ENCODE measurements around the gene KATNA1.
"Not testable (repeated sequence)": the region's sequence is repeated elsewhere in the genome, so short reads cannot be mapped to it uniquely, and the experiment has no call there.

The KATNA1 gene

DNA sequence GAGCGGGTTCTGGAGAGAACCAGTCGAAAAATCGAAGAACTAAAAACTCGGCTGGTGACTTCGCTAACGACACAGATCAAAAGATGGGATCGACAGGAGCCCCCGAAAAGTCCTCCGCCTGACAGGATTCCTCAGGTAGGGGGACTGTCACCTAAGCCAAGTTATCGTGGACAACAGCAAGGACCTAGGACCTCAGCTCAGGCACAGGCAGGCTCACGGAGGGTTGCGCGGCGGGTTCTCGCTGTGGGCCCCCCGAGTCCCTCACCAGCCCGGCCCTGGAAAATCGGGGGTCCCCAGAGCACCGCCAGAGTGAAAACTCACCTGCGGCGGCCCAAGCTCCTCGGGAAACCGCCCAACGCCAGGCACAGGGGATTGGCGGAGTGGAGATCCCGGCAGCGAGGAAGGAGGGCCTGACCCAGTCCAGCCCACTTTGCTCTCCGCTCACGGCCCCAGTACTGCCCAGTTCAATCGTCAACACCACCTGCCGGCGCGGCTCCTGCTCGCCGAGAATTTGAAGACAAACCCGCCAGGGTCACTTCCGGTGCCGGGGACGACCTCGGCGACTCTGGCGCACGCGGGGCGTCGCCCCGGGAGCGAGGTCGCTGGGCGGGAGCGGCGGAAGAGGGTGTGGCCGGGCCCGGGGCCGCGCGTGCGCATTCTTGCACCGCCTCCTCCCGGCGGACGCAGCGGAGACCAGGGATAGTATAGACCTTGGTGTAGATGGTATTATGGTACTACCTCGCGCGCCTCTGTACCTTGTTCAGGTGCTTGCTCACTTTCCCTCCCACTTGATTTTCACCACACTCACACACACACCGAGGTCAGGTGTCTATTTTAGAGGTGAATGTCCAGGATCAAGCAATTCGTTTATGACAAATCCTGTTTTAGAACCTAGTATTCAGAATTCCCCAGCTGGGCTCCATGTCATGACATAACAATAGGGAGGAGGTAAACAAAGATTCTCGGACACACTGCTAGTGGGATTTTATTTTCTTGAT, at the start of gene KATNA1:
Gene KATNA1, minus strand, starts transcription at position 567 of the 998 bp plus-strand sequence. CDS start 10,167 bp downstream, outside the sequence.
- TF ChIP-seq POLR2AphosphoS5 (IDR thresholded peaks at IDR 0.05; ENCODE audit: borderline replicate concordance, low read depth, low read length) = peak; percentile 88
- TF ChIP-seq EZH2 (IDR thresholded peaks at IDR 0.05) = no peak
- peak; percentile 55 for TF ChIP-seq FOXP2 (optimal IDR thresholded peaks at IDR 0.05; ENCODE audit: control extremely low read depth, extremely low read length, insufficient read depth)
- no peak for DNase-seq (ENCODE audit: low read depth, low spot score)
- no peaks in the 10 kb centered on the region for H3K9me3 ChIP-seq (ENCODE audit: low read depth, low read length)
- H3K36me3 ChIP-seq (ENCODE audit: insufficient read depth, low read length) = no peaks in the 10 kb centered on the region
- 0 out of 2 replicates have a peak within 1 kb of the TSS, but pooled peaks have one; percentile 16 for H3K27ac ChIP-seq
- peak within 1 kb of the TSS; percentile 78 for H3K9ac ChIP-seq (ENCODE audit: insufficient read length)
- peak within 1 kb of the TSS; percentile 92 for H3K4me3 ChIP-seq

DNA sequence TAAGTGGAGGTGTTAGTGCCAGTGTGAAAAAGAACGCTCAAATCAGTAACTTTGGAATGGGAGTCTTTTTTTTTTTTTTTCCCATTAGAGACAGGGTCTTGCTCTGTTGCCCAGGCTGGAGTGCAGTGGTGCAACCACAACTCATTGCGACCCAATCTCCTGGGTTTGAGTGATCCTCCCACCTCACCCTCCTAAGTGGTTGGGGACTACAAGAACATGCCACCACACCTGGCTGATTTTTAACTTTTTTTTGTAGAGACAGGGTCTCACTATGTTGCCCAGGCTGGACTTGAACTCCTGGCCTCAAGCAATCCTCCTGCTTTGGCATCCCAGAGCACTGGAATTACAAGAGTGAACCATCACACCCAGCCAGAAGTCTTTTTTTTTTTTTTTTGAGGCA, 49.7 kb upstream of the KATNA1 start:
- Histone ChIP-seq H3K9ac (ENCODE audit: insufficient read length) (no peak overlapping the region), H3K4me3 (no peak overlapping the region), H3K27ac (no peak overlapping the region), H3K9me3 (ENCODE audit: low read depth, low read length) (no peaks in the 10 kb centered on the region), H3K36me3 (ENCODE audit: insufficient read depth, low read length) (peaks cover 58% of the 10 kb centered on the region)
- TF ChIP-seq POLR2AphosphoS5 (IDR thresholded peaks at IDR 0.05; ENCODE audit: borderline replicate concordance, low read depth, low read length) (no peak), FOXP2 (optimal IDR thresholded peaks at IDR 0.05; ENCODE audit: control extremely low read depth, extremely low read length, insufficient read depth) (no peak), EZH2 (IDR thresholded peaks at IDR 0.05) (no peak)
- DNase-seq (ENCODE audit: low read depth, low spot score) = no peak

DNA sequence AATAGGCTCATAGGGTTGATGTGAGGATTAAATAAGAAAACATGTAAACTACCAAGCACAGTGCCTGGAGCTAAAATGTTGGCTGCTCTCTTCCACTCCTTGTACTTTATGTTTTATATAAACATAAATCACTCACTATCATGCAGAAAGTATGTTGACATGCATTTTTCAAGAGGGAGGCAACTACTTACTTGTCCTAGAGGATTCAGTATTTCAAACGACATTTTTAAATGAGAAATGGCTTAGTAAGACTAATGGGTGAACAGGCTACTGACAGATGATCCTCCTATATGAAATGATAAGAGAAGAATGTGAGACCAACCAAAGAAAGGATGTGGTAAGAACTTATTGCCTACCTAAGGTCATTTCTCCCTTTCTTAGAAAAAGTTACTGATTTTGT, 48.4 kb upstream of the KATNA1 start:
- H3K9ac ChIP-seq (ENCODE audit: insufficient read length) = no peak overlapping the region
- H3K27ac ChIP-seq = no peak overlapping the region
- H3K36me3 ChIP-seq (ENCODE audit: insufficient read depth, low read length) = peaks cover 63% of the 10 kb centered on the region
- TF ChIP-seq POLR2AphosphoS5 (IDR thresholded peaks at IDR 0.05; ENCODE audit: borderline replicate concordance, low read depth, low read length) = no peak
- no peak for TF ChIP-seq FOXP2 (optimal IDR thresholded peaks at IDR 0.05; ENCODE audit: control extremely low read depth, extremely low read length, insufficient read depth)
- TF ChIP-seq EZH2 (IDR thresholded peaks at IDR 0.05) = no peak
- no peak for DNase-seq (ENCODE audit: low read depth, low spot score)
- H3K9me3 ChIP-seq (ENCODE audit: low read depth, low read length) = no peaks in the 10 kb centered on the region
- no peak overlapping the region for H3K4me3 ChIP-seq

DNA sequence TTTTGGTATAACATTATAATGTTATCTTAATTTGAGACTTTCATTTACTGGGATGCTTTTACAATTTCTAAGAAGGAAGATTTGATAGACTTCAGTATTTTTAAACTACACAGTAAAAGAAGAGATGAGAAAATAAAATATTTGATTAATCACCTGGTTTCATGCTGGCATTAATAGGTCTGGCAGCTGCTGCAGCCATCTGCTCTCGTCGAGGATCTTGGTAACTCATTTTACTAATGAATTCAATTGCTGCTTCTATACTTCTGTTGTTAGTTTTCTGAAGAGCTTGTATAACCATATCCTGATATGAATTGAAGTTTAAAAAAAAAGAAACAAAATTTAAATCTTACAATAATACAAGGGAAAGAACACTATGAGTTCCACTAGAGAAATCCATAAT, 46.4 kb upstream of the KATNA1 start:
- Histone ChIP-seq H3K27ac (no peak overlapping the region), H3K4me3 (no peak overlapping the region), H3K9me3 (ENCODE audit: low read depth, low read length) (no peaks in the 10 kb centered on the region), H3K9ac (ENCODE audit: insufficient read length) (no peak overlapping the region), H3K36me3 (ENCODE audit: insufficient read depth, low read length) (peaks cover 62% of the 10 kb centered on the region)
- DNase-seq (ENCODE audit: low read depth, low spot score) = no peak
- no peak for TF ChIP-seq EZH2 (IDR thresholded peaks at IDR 0.05)
- TF ChIP-seq POLR2AphosphoS5 (IDR thresholded peaks at IDR 0.05; ENCODE audit: borderline replicate concordance, low read depth, low read length) = no peak
- TF ChIP-seq FOXP2 (optimal IDR thresholded peaks at IDR 0.05; ENCODE audit: control extremely low read depth, extremely low read length, insufficient read depth) = no peak

DNA sequence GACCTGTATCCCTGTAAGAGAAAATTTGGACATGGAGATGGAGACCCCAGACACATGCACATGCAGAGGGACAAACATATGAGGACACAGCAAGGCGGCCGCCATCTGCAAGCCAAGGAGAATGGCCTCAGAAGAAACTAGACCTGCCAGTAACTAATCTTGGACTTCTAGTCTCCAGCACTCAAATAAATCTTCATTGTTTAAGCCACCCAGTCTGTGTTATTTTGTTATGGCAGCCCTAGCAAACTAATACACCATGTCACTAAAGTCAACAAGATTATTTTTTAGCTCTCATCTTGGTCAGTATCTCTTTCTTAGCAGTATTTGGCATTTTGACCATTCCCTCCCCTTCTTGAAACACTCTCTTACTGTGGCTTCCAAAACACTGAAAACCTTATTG, 42.7 kb upstream of the KATNA1 start:
- Histone ChIP-seq H3K9ac (ENCODE audit: insufficient read length) (no peak overlapping the region), H3K9me3 (ENCODE audit: low read depth, low read length) (no peaks in the 10 kb centered on the region), H3K27ac (no peak overlapping the region), H3K4me3 (no peak overlapping the region), H3K36me3 (ENCODE audit: insufficient read depth, low read length) (peaks cover 52% of the 10 kb centered on the region)
- no peak for DNase-seq (ENCODE audit: low read depth, low spot score)
- TF ChIP-seq POLR2AphosphoS5 (IDR thresholded peaks at IDR 0.05; ENCODE audit: borderline replicate concordance, low read depth, low read length) (no peak), FOXP2 (optimal IDR thresholded peaks at IDR 0.05; ENCODE audit: control extremely low read depth, extremely low read length, insufficient read depth) (no peak), EZH2 (IDR thresholded peaks at IDR 0.05) (no peak)

DNA sequence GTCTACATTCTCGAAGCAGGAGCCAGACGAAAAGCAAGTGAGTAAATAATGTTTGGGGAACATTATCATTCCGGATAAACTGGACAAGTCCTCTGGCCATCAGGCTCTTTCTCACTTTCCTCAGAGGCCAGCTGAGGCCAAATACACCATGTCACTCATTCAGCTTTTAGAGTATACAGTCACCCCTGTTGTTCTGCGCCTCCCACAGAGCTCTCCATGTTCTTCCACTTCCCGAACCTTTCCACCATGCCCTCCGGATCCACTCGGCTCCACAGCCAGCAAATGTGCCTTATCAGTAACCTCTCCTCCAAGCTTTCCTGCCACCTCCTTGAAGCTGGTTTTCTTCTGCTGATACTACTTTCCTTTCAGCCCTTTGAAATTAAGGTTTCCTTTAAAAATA, 37.7 kb upstream of the KATNA1 start:
- Histone ChIP-seq H3K4me3 (no peak overlapping the region), H3K27ac (no peak overlapping the region), H3K36me3 (ENCODE audit: insufficient read depth, low read length) (peaks cover 35% of the 10 kb centered on the region), H3K9ac (ENCODE audit: insufficient read length) (no peak overlapping the region), H3K9me3 (ENCODE audit: low read depth, low read length) (no peaks in the 10 kb centered on the region)
- TF ChIP-seq EZH2 (IDR thresholded peaks at IDR 0.05) (no peak), FOXP2 (optimal IDR thresholded peaks at IDR 0.05; ENCODE audit: control extremely low read depth, extremely low read length, insufficient read depth) (no peak), POLR2AphosphoS5 (IDR thresholded peaks at IDR 0.05; ENCODE audit: borderline replicate concordance, low read depth, low read length) (no peak)
- DNase-seq (ENCODE audit: low read depth, low spot score) = no peak

DNA sequence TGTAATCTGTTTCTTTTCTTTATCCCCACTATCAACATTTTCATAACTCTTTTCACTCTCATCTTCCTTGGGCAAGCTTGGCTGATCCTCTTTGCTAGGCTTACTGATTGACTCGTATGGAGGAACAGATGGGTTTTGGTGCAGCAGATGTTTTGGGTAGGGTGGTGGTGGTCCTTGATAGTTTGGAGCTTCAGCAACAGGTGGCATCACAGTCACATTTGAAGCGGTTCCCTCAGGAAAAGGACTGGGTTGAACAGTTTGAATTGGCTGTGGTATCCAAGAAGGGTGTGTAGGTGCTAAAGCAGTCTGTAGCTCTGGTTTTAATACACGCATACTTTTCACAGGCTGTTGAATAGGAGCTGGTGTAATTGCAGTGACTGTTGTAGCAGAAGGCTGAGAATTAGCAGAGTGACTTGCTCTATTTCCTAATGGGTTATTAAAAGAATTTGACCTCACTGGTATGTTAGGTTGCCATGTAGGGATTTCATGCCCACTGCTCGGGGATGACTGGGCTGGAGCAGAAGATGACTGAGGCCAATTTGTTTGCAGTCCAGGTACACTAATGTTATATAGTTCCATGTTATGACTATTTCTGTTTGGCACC, 34.8 kb upstream of the KATNA1 start:
- DNase-seq (ENCODE audit: low read depth, low spot score) = no peak
- TF ChIP-seq POLR2AphosphoS5 (IDR thresholded peaks at IDR 0.05; ENCODE audit: borderline replicate concordance, low read depth, low read length) (no peak), EZH2 (IDR thresholded peaks at IDR 0.05) (no peak), FOXP2 (optimal IDR thresholded peaks at IDR 0.05; ENCODE audit: control extremely low read depth, extremely low read length, insufficient read depth) (no peak)
- Histone ChIP-seq H3K9me3 (ENCODE audit: low read depth, low read length) (no peaks in the 10 kb centered on the region), H3K4me3 (no peak overlapping the region), H3K36me3 (ENCODE audit: insufficient read depth, low read length) (peaks cover 45% of the 10 kb centered on the region), H3K27ac (no peak overlapping the region), H3K9ac (ENCODE audit: insufficient read length) (no peak overlapping the region)

DNA sequence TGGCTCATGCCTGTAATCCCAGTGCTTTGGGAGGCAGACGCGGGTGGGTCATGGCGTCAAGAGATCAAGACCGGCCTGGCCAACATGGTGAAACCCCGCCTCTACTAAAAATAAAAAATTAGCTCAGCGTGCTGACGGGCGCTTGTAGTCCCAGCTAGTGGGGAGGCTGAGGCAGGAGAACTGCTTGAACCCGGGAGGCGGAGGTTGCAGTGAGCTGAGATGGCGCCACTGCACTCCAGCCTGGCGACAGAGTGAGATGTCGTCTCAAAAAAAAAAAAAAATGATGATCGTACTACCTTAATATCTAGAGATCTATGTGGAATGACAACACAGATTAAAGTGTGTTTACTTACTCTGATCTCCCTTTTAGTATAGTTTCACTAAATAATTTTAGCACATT, 33.3 kb upstream of the KATNA1 start:
- H3K4me3 ChIP-seq; DNase-seq (ENCODE audit: low read depth, low spot score); H3K9me3 ChIP-seq (ENCODE audit: low read depth, low read length); H3K27ac ChIP-seq; H3K9ac ChIP-seq (ENCODE audit: insufficient read length): not testable (repeated sequence)
- peaks cover 57% of the 10 kb centered on the region for H3K36me3 ChIP-seq (ENCODE audit: insufficient read depth, low read length)
